IMR-90 (cell line): ENCODE results near the gene TMEM14C. TPM values are rescaled to one million over a fixed set of nuclear protein-coding genes. Genes with fewer than 3 reads are reported as not detected.

Experiments used
- ATAC-seq: fragments of 200-7000 bp; cut with Tn5 transposase; 2 replicates; pipeline ENCODE4 v1.9.1; 2020; ENCODE audit warnings: low read depth, mild to moderate bottlenecking, moderate library complexity
- BruUV-seq: library from RNA; stranded (reverse); fragments of 400-500 nt; replicated peaks from 2 replicates; lab custom pipeline; 2021; lab: Mats Ljungman, UMichigan
- CTCF ChIA-PET: fragments of 300-600 bp; formaldehyde crosslinking; extraction: SDS; loops from one replicate; lab custom pipeline; 2021; ENCODE audit warnings: antibody characterized with exemption; lab: Yijun Ruan, JAX
- POLR2A ChIA-PET: fragments of 300-600 bp; sonication (Branson Sonifier 250); formaldehyde crosslinking; loops from one replicate; lab custom pipeline; 2022; ENCODE audit warnings: antibody characterized with exemption; ENCODE audit not compliant: unreplicated experiment; lab: Charles Lee
- DNase-seq: peaks from one replicate; pipeline ENCODE4 v3.0.0; 2013
- H2AFZ ChIP-seq: replicated peaks from 2 replicates; pipeline ENCODE3; 2013; ENCODE audit warnings: low read length, mild to moderate bottlenecking; ENCODE audit not compliant: poor library complexity
- H2AK5ac ChIP-seq: 2 replicates; pipeline ENCODE4 v1.6.1; 2013; ENCODE audit warnings: low read depth, low read length, inconsistent platforms
- H2AK9ac ChIP-seq: replicated peaks from 2 replicates; pipeline ENCODE3; 2013; ENCODE audit warnings: mild to moderate bottlenecking, low read depth, low read length, moderate library complexity; ENCODE audit not compliant: poor library complexity
- H2BK120ac ChIP-seq: 2 replicates; pipeline ENCODE4 v1.6.1; 2013; ENCODE audit warnings: low read depth, low read length, inconsistent platforms
- H2BK15ac ChIP-seq: 3 replicates; pipeline ENCODE4 v1.6.1; 2013; ENCODE audit warnings: low read depth, low read length, inconsistent platforms
- H2BK20ac ChIP-seq: 2 replicates; pipeline ENCODE4 v1.6.1; 2013; ENCODE audit warnings: low read depth, mild to moderate bottlenecking, inconsistent platforms, low read length, moderate library complexity
- H2BK5ac ChIP-seq: 2 replicates; pipeline ENCODE4 v1.6.1; 2013; ENCODE audit warnings: mild to moderate bottlenecking, low read depth, low read length, inconsistent platforms; ENCODE audit not compliant: poor library complexity, severe bottlenecking
- H3K14ac ChIP-seq: replicated peaks from 2 replicates; pipeline ENCODE4 v1.6.1; 2013; ENCODE audit warnings: low read depth, low read length, inconsistent platforms
- H3K18ac ChIP-seq: 2 replicates; pipeline ENCODE4 v1.6.1; 2013; ENCODE audit warnings: low read depth, low read length, control low read depth
- H3K23ac ChIP-seq: 2 replicates; pipeline ENCODE4 v1.6.1; 2013; ENCODE audit warnings: low read depth, low read length, inconsistent platforms
- H3K27ac ChIP-seq: 2 replicates; pipeline ENCODE4 v1.5.1; 2013; ENCODE audit warnings: mild to moderate bottlenecking, control low read depth, low read length; ENCODE audit not compliant: insufficient read depth
- H3K27me3 ChIP-seq: 2 replicates; pipeline ENCODE4 v1.6.1; 2013; ENCODE audit warnings: low read length; ENCODE audit not compliant: control insufficient read depth, insufficient read depth
- H3K36me3 ChIP-seq: 2 replicates; pipeline ENCODE4 v1.6.1; 2013; ENCODE audit warnings: low read length, mixed read lengths; ENCODE audit not compliant: control insufficient read depth, insufficient read depth
- H3K4ac ChIP-seq: 2 replicates; pipeline ENCODE4 v1.6.1; 2013; ENCODE audit warnings: low read depth, low read length, inconsistent platforms
- H3K4me1 ChIP-seq: 2 replicates; pipeline ENCODE4 v1.6.1; 2013; ENCODE audit warnings: low read length, mixed read lengths; ENCODE audit not compliant: control insufficient read depth, insufficient read depth
- H3K4me2 ChIP-seq: 2 replicates; pipeline ENCODE4 v1.6.1; 2013; ENCODE audit warnings: low read depth, mild to moderate bottlenecking, control low read depth, low read length, moderate library complexity
- H3K4me3 ChIP-seq: 2 replicates; pipeline ENCODE4 v1.5.1; 2013; ENCODE audit warnings: low read depth, mild to moderate bottlenecking, control low read depth, low read length, moderate library complexity; ENCODE audit not compliant: insufficient read depth
- H3K56ac ChIP-seq: 2 replicates; pipeline ENCODE4 v1.6.1; 2013; ENCODE audit warnings: low read length, inconsistent platforms; ENCODE audit not compliant: insufficient read depth; ENCODE audit errors: extremely low read depth
- H3K79me1 ChIP-seq, 2 experiments: 2 replicates each; pipeline ENCODE4 v1.6.1; 2013; ENCODE audit warnings: low read length in 2 of 2, inconsistent platforms in 1 of 2, low read depth in 1 of 2
- H3K9ac ChIP-seq: 2 replicates; pipeline ENCODE4 v1.6.1; 2013; ENCODE audit warnings: low read depth, low read length, control low read depth
- H3K9me1 ChIP-seq: 2 replicates; pipeline ENCODE4 v1.6.1; 2013; ENCODE audit warnings: low read length, inconsistent platforms; ENCODE audit not compliant: insufficient read depth
- H3K9me3 ChIP-seq: 2 replicates; pipeline ENCODE4 v1.6.1; 2013; ENCODE audit warnings: low read length; ENCODE audit not compliant: control insufficient read depth, insufficient read depth
- H4K20me1 ChIP-seq: 2 replicates; pipeline ENCODE4 v1.6.1; 2013; ENCODE audit warnings: low read length, inconsistent platforms; ENCODE audit not compliant: insufficient read depth
- H4K5ac ChIP-seq: 2 replicates; pipeline ENCODE4 v1.6.1; 2013; ENCODE audit warnings: mild to moderate bottlenecking, low read depth, low read length, control low read depth
- H4K8ac ChIP-seq, 2 experiments: 2 replicates each; pipeline ENCODE4 v1.6.1; 2013; ENCODE audit warnings: low read depth in 2 of 2, low read length in 2 of 2, control low read depth in 1 of 2, inconsistent platforms in 1 of 2
- H4K91ac ChIP-seq: 2 replicates; pipeline ENCODE4 v1.6.1; 2013; ENCODE audit warnings: low read depth, low read length, inconsistent platforms; ENCODE audit not compliant: insufficient read depth
- BHLHE40 ChIP-seq: fragments of 150-350 bp; IDR thresholded peaks from 2 replicates; pipeline ENCODE4 v1.6.1; 2016; ENCODE audit warnings: mild to moderate bottlenecking, low read depth, low read length
- CEBPB ChIP-seq: IDR thresholded peaks from 2 replicates; pipeline ENCODE4 v1.6.1; 2012; ENCODE audit warnings: low read depth, low read length, improper control_type of control experiment
- CHD1 ChIP-seq: IDR thresholded peaks from 2 replicates; pipeline ENCODE4 v1.6.1; 2012; ENCODE audit warnings: low read depth, low read length, improper control_type of control experiment
- CTCF ChIP-seq: conservative IDR thresholded peaks from 2 replicates; pipeline ENCODE4 v1.5.1; 2012; ENCODE audit warnings: mild to moderate bottlenecking, low read depth, low read length, improper control_type of control experiment
- ELK1 ChIP-seq: fragments of 150-350 bp; IDR thresholded peaks from 2 replicates; pipeline ENCODE4 v1.6.1; 2016; ENCODE audit warnings: low read depth, mild to moderate bottlenecking, low read length, moderate library complexity, borderline replicate concordance
- FOS ChIP-seq: fragments of 150-350 bp; IDR thresholded peaks from 2 replicates; pipeline ENCODE4 v1.6.1; 2016; ENCODE audit warnings: low read depth, low read length
- MAFK ChIP-seq: IDR thresholded peaks from 2 replicates; pipeline ENCODE4 v1.6.1; 2012; ENCODE audit warnings: low read depth, low read length, improper control_type of control experiment
- MAZ ChIP-seq: IDR thresholded peaks from 2 replicates; pipeline ENCODE4 v1.6.1; 2012; ENCODE audit warnings: low read depth, mild to moderate bottlenecking, low read length, improper control_type of control experiment, moderate library complexity, borderline replicate concordance
- MXI1 ChIP-seq: IDR thresholded peaks from 2 replicates; pipeline ENCODE4 v1.6.1; 2012; ENCODE audit warnings: low read depth, mild to moderate bottlenecking, low read length, moderate library complexity, borderline replicate concordance
- NFE2L2 ChIP-seq: fragments of 150-350 bp; IDR thresholded peaks from 2 replicates; pipeline ENCODE4 v1.6.1; 2016; ENCODE audit warnings: low read depth, mild to moderate bottlenecking, low read length
- POLR2A ChIP-seq: IDR thresholded peaks from 2 replicates; pipeline ENCODE4 v1.6.1; 2012; ENCODE audit warnings: mild to moderate bottlenecking, low read depth, low read length
- RAD21 ChIP-seq: IDR thresholded peaks from 2 replicates; pipeline ENCODE4 v1.6.1; 2012; ENCODE audit warnings: low read length, improper control_type of control experiment
- RCOR1 ChIP-seq: IDR thresholded peaks from 2 replicates; pipeline ENCODE4 v1.6.1; 2012; ENCODE audit warnings: mild to moderate bottlenecking, low read length, improper control_type of control experiment; ENCODE audit not compliant: insufficient replicate concordance
- RFX5 ChIP-seq: IDR thresholded peaks from 2 replicates; pipeline ENCODE4 v1.8.0; 2012; ENCODE audit warnings: low read depth, mild to moderate bottlenecking, low read length, moderate library complexity
- SMC3 ChIP-seq: fragments of 150-350 bp; IDR thresholded peaks from 2 replicates; pipeline ENCODE4 v1.6.1; 2016; ENCODE audit warnings: low read depth, mild to moderate bottlenecking, antibody characterized with exemption, low read length, moderate library complexity
- USF2 ChIP-seq: fragments of 150-350 bp; IDR thresholded peaks from 2 replicates; pipeline ENCODE4 v1.6.1; 2017; ENCODE audit warnings: mild to moderate bottlenecking, antibody characterized with exemption, low read length, low read depth
- WGBS, 2 experiments: methylation state at CpG; one replicate each; pipeline versions ENCODE4 v1.1.5 to v1.1.7; 2013; ENCODE audit warnings: missing lambda C conversion rate in 2 of 2; ENCODE audit not compliant: insufficient read length in 1 of 2; ENCODE audit errors: extremely low coverage in 2 of 2; 5-methylcytosine and 5-hydroxymethylcytosine counted together
- dilution Hi-C: fragments of 300-500 bp; cut with HindIII; formaldehyde crosslinking; loops from one replicate; pipeline ENCODE4 v1.14.3; 2018; ENCODE audit warnings: low sequenced_read_pairs; ENCODE audit not compliant: unreplicated experiment
- in situ Hi-C: fragments of 300-500 bp; cut with MboI; formaldehyde crosslinking; loops from 3 replicates; pipeline ENCODE4 v1.14.3; 2019; ENCODE audit warnings: low sequenced_read_pairs, inconsistent platforms, mixed read lengths
- intact Hi-C: fragments of 100-400 bp; cut with micrococcal nuclease; formaldehyde crosslinking; loops from 2 replicates; pipeline ENCODE4 v1.10.0; 2022
- polyA plus RNA-seq, 3 experiments: library from polyadenylated mRNA; depleted of rRNA; stranded (reverse); fragments of >200 nt; gene quantifications; 2 replicates each; pipeline ENCODE4 v1.2.3, GENCODE V29; 2012; ENCODE audit warnings: low replicate concordance in 1 of 3
- total RNA-seq: library from RNA; depleted of rRNA; stranded (reverse); fragments of >200 nt; gene quantifications from 2 replicates; pipeline ENCODE4 v1.2.3, GENCODE V29; 2012

Gene TMEM14C
- total and polyA plus RNA-seq, 2 of the 4 experiments (the other 2 are of a cell fraction) = 129 to 175 TPM

GRCh38 chr6:10746915-10747250 is 24.0 kb downstream of the TMEM14C start:
- Histone ChIP-seq H3K14ac (peak overlapping the region; percentile 42; the same call in 1 of the 2 replicates), H3K4ac (peak overlapping the region; percentile 35), H3K27ac (no peak overlapping the region), H2BK20ac (no peak overlapping the region), H3K9ac (peak overlapping the region; percentile 46), H3K4me2 (peak overlapping the region; percentile 65), H2BK120ac (0 out of 2 replicates have a peak overlapping the region, but pooled peaks have one; percentile 49), H3K4me1 (peaks cover 3% of the 10 kb centered on the region), H4K20me1 (no peaks in the 10 kb centered on the region), H3K18ac (no peak overlapping the region), H3K9me3 (no peaks in the 10 kb centered on the region), H2AK9ac (peak overlapping the region; percentile 79), H2BK15ac (no peak overlapping the region), H2AK5ac (0 out of 2 replicates have a peak overlapping the region, but pooled peaks have one; percentile 13), H3K4me3 (peak overlapping the region; percentile 94), H2BK5ac (no peak overlapping the region), H3K36me3 (peaks cover 17% of the 10 kb centered on the region), H3K79me1 (peaks cover 21 to 45% of the 10 kb centered on the region in 2 experiments), H3K23ac (no peak overlapping the region), H3K56ac (0 out of 2 replicates have a peak overlapping the region, but pooled peaks have one; percentile 55), H4K5ac (peak overlapping the region; percentile 5; the same call in 1 of the 2 replicates), H2AFZ (peak overlapping the region; percentile 94), H4K91ac (0 out of 2 replicates have a peak overlapping the region, but pooled peaks have one; percentile 73), H4K8ac (peak overlapping the region; percentile 70 to 78; a peak in 3 of 4 replicates), H3K9me1 (peaks cover 3% of the 10 kb centered on the region; the same call in 1 of the 2 replicates), H3K27me3 (no peaks in the 10 kb centered on the region)
- no TSS peak for BruUV-seq
- dilution Hi-C loops (no loop called here), in situ Hi-C loops (loop anchor here (25.0 kb wide), 1 partner anchor 1260 kb away; no protein-coding TSS in a partner anchor), intact Hi-C loops (loop anchor here (1.0 kb wide), 1 partner anchor 24 kb away; the partner anchor contains the start of gene TMEM14C)
- POLR2A ChIA-PET = no interaction called here
- 67% methylated on average over 3 of the region's 9 CpGs; no CpG with 5 or more reads in 1 of the 2 experiments for WGBS, 2 experiments
- CTCF ChIA-PET = no interaction called here
- no peak for TF ChIP-seq CHD1
- TF ChIP-seq USF2 = no peak
- TF ChIP-seq SMC3 = no peak
- no peak for TF ChIP-seq MXI1
- TF ChIP-seq CTCF = no peak
- TF ChIP-seq BHLHE40 = no peak
- no peak for TF ChIP-seq NFE2L2
- TF ChIP-seq POLR2A = no peak
- TF ChIP-seq CEBPB = no peak
- TF ChIP-seq ELK1 = no peak
- no peak for TF ChIP-seq RAD21
- TF ChIP-seq RFX5 = no peak
- TF ChIP-seq FOS = no peak
- no peak for TF ChIP-seq MAFK
- TF ChIP-seq MAZ = no peak
- no peak for TF ChIP-seq RCOR1
- DNase-seq (no peak), ATAC-seq (no peak)
